CD4-positive, alpha-beta T cell treated with Interleukin-4 for 1 hour (primary cell): ENCODE data around the gene VWDE.

Source experiments
- DNase-seq, 2 donors: peaks; one replicate each; pipeline ENCODE4 v3.0.0-alpha.2; 2020 to 2022

VWDE gene

GRCh38 chr7:12325646-12326045, 78.0 kb downstream of the VWDE start:
- no peak for DNase-seq

- DNase-seq, result no peak
These were observed 80.2 kb downstream of the VWDE start for GRCh38 chr7:12323415-12323814.

GRCh38 chr7:12322903-12323300, 80.8 kb downstream of the VWDE start:
- no peak for DNase-seq

- peak in 1 of 2 donors; percentile 54 for DNase-seq
These were observed 81.3 kb downstream of the VWDE start for GRCh38 chr7:12322284-12322902.

GRCh38 chr7:12320987-12321647, 82.5 kb downstream of the VWDE start:
- no peak for DNase-seq

GRCh38 chr7:12320241-12320986, 83.3 kb downstream of the VWDE start:
- DNase-seq, result no peak

- no peak for DNase-seq
These were observed 86.0 kb downstream of the VWDE start for GRCh38 chr7:12317675-12318074.

GRCh38 chr7:12316925-12317324, 86.7 kb downstream of the VWDE start:
- no peak for DNase-seq

- DNase-seq, result no peak
These were observed 88.6 kb downstream of the VWDE start for GRCh38 chr7:12315049-12315448.

GRCh38 chr7:12314199-12314598, 89.5 kb downstream of the VWDE start:
- no peak for DNase-seq

- DNase-seq, result no peak
These were observed 98.2 kb downstream of the VWDE start for GRCh38 chr7:12305502-12305901.

GRCh38 chr7:12303495-12303894, 100.2 kb downstream of the VWDE start:
- DNase-seq, result no peak

- no peak for DNase-seq
These were observed 100.6 kb downstream of the VWDE start for GRCh38 chr7:12303062-12303461.

- DNase-seq, result no peak
These were observed 103.2 kb downstream of the VWDE start for GRCh38 chr7:12300415-12300814.

GRCh38 chr7:12299367-12299766, 104.3 kb downstream of the VWDE start:
- no peak for DNase-seq

- DNase-seq, result no peak
These were observed 106.2 kb downstream of the VWDE start for GRCh38 chr7:12297283-12298108.

GRCh38 chr7:12296051-12296570, 107.6 kb downstream of the VWDE start:
- no peak for DNase-seq

GRCh38 chr7:12294701-12295100, 109.0 kb downstream of the VWDE start:
- DNase-seq, result no peak

- DNase-seq, result peak in 1 of 2 donors; percentile 14
These were observed 111.8 kb downstream of the VWDE start for GRCh38 chr7:12291870-12292269.

- DNase-seq, result no peak
These were observed 112.9 kb downstream of the VWDE start for GRCh38 chr7:12290761-12291160.

GRCh38 chr7:12289996-12290395, 113.7 kb downstream of the VWDE start:
- DNase-seq, result no peak

GRCh38 chr7:12287901-12288300, 115.8 kb downstream of the VWDE start:
- no peak for DNase-seq

- no peak for DNase-seq
These were observed 122.6 kb downstream of the VWDE start for GRCh38 chr7:12281038-12281437.
